ENCODE measurements around the gene TSPAN9. TPM values are rescaled to one million over a fixed set of nuclear protein-coding genes. Genes with fewer than 3 reads are reported as not detected.

TSPAN9 gene
- total RNA-seq, 3 donors from 2014 or later: 4.7 to 28.4 (median 8.5) TPM

GRCh38 chr12:3148366-3149000 is 71.3 kb downstream of the TSPAN9 start:
- no peak for TF ChIP-seq CTCF (IDR thresholded peaks at IDR 0.05)
- Histone ChIP-seq H3K4me1 (ENCODE audit: low read depth) (no peaks in the 10 kb centered on the region), H3K36me3 (ENCODE audit: low read depth) (no peaks in the 10 kb centered on the region), H3K9me3 (no peaks in the 10 kb centered on the region), H3K4me3 (no peak overlapping the region)
- DNase-seq: peak in 1 of 3 donors; percentile 15
- ATAC-seq: no peak
- intact Hi-C loops (cut with DNase I, micrococcal nuclease): no loop called here

- Histone ChIP-seq H3K4me1 (ENCODE audit: low read depth) (no peaks in the 10 kb centered on the region), H3K9me3 (no peaks in the 10 kb centered on the region), H3K4me3 (no peak overlapping the region), H3K36me3 (ENCODE audit: low read depth) (no peaks in the 10 kb centered on the region)
- no peak for ATAC-seq
- no peak for DNase-seq
- TF ChIP-seq CTCF (IDR thresholded peaks at IDR 0.05): no peak
- intact Hi-C loops (cut with DNase I, micrococcal nuclease): no loop called here
Observed at GRCh38 chr12:3149515-3150307, 72.5 kb downstream of the TSPAN9 start.

DNA sequence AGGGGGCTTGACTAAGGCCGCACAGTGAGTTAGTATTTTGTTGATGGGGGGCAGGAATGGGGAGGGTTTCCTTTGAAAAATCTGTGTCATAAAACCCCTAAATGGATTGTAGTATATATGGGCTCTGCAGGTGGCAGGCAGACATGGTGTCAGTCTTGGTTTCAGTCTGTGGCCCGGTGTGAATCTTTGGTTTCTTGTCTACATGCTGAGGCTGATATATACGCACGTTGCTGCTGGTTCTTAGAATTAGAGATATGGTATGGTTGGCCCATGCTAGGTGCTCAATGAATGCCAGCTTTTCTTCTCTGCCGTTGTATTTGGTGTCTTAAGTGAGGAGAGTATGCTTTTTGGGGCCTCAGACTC is 73.1 kb downstream of the TSPAN9 start:
- Histone ChIP-seq H3K4me1 (ENCODE audit: low read depth) (no peaks in the 10 kb centered on the region), H3K4me3 (no peak overlapping the region), H3K36me3 (ENCODE audit: low read depth) (no peaks in the 10 kb centered on the region), H3K9me3 (no peaks in the 10 kb centered on the region)
- DNase-seq (no peak), ATAC-seq (no peak)
- TF ChIP-seq CTCF (IDR thresholded peaks at IDR 0.05): no peak
- intact Hi-C loops (cut with DNase I, micrococcal nuclease): no loop called here

DNA sequence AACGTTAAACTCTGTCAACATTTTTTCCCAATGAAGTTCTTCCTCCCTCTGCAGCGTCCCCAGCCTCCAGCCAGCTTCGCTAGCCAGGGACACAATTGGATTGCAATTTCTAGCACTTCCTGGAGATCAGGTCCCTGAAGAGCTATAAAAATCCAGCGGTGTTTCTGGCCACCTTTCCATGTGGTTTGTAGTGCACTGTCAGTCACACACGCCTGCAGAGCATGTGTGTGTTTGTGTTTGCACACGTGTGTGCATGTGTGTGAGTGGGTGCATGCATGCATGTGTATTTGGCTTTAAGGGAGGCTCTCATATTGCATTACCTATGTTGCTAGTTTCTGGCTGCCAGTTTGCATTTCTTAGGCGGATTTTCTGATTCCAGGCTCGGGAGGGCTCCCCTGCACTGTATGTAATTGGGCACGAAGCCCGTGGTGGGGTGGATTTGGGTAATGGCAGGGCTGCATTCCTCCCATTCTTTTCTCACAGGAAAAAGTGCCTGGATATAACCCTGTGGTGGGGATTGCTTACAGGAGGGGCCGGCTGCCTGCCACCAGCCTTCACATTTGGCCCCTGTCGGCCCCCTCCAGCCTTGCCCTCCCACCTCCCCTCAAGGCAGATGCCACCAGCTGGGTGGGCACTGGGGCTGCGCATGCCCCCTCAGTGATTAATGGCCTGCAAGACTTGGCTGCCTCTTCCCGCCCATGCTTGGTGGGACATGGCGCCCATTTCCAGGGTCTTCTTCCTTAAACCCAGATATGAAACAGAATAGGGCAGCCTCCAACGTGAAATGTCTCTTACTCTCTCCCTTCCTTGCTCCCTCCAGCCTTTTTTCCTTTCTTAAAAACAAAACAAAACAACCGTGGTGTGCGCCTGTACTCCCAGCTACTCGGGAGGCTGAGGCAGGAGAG is 74.0 kb downstream of the TSPAN9 start:
- intact Hi-C loops (cut with DNase I, micrococcal nuclease): no loop called here
- no peak for TF ChIP-seq CTCF (IDR thresholded peaks at IDR 0.05)
- no peaks in the 10 kb centered on the region for H3K9me3 ChIP-seq
- no peak overlapping the region for H3K4me3 ChIP-seq
- ATAC-seq (no peak), DNase-seq (no peak)
- no peaks in the 10 kb centered on the region for H3K36me3 ChIP-seq (ENCODE audit: low read depth)
- H3K4me1 ChIP-seq (ENCODE audit: low read depth): no peaks in the 10 kb centered on the region

GRCh38 chr12:3152011-3152511 is 74.9 kb downstream of the TSPAN9 start:
- TF ChIP-seq CTCF (IDR thresholded peaks at IDR 0.05): no peak
- ATAC-seq: no peak
- H3K4me1 ChIP-seq (ENCODE audit: low read depth): no peaks in the 10 kb centered on the region
- H3K4me3 ChIP-seq: no peak overlapping the region
- H3K9me3 ChIP-seq: no peaks in the 10 kb centered on the region
- intact Hi-C loops (cut with DNase I, micrococcal nuclease): no loop called here
- DNase-seq: no peak
- H3K36me3 ChIP-seq (ENCODE audit: low read depth): no peaks in the 10 kb centered on the region

Data from mucosa of descending colon (tissue), 3 donors.